ENCODE data around the gene BATF2. TPM values are rescaled to one million over a fixed set of nuclear protein-coding genes. Genes with fewer than 3 reads are reported as not detected.
A peak's percentile ranks its signal among the peaks of the same experiment; 100 is the strongest.

The BATF2 gene
- total RNA-seq, 1 donor from 2014 or later: not detected

- H3K27me3 Mint-ChIP-seq (ENCODE audit: unreplicated experiment): peaks cover 4% of the 10 kb centered on the region
- DNase-seq (ENCODE audit: low spot score): no peak
- H3K9me3 Mint-ChIP-seq (ENCODE audit: unreplicated experiment): no peaks in the 10 kb centered on the region
- no peak for TF ChIP-seq CTCF (IDR thresholded peaks at IDR 0.05; ENCODE audit: unreplicated experiment)
- H3K4me1 Mint-ChIP-seq (ENCODE audit: unreplicated experiment): peaks cover 4% of the 10 kb centered on the region
- no peak overlapping the region for H3K27ac Mint-ChIP-seq (ENCODE audit: unreplicated experiment)
- H3K36me3 Mint-ChIP-seq (ENCODE audit: low read depth, unreplicated experiment): no peaks in the 10 kb centered on the region
- H3K4me3 Mint-ChIP-seq (ENCODE audit: unreplicated experiment): no peak overlapping the region
Measured at GRCh38 chr11:64998690-64999431, 2.1 kb upstream of the BATF2 start.

GRCh38 chr11:64998141-64998540, 1.4 kb upstream of the BATF2 start:
- no peak overlapping the region for H3K27ac Mint-ChIP-seq (ENCODE audit: unreplicated experiment)
- peak overlapping the region; percentile 0 for H3K4me3 Mint-ChIP-seq (ENCODE audit: unreplicated experiment)
- peaks cover 4% of the 10 kb centered on the region for H3K27me3 Mint-ChIP-seq (ENCODE audit: unreplicated experiment)
- peaks cover 4% of the 10 kb centered on the region for H3K4me1 Mint-ChIP-seq (ENCODE audit: unreplicated experiment)
- TF ChIP-seq CTCF (IDR thresholded peaks at IDR 0.05; ENCODE audit: unreplicated experiment): no peak
- H3K36me3 Mint-ChIP-seq (ENCODE audit: low read depth, unreplicated experiment): no peaks in the 10 kb centered on the region
- H3K9me3 Mint-ChIP-seq (ENCODE audit: unreplicated experiment): no peaks in the 10 kb centered on the region
- no peak for DNase-seq (ENCODE audit: low spot score)

- no peak overlapping the region for H3K27ac Mint-ChIP-seq (ENCODE audit: unreplicated experiment)
- H3K4me1 Mint-ChIP-seq (ENCODE audit: unreplicated experiment): peaks cover 7% of the 10 kb centered on the region
Measured at GRCh38 chr11:64996327-64996709, 453 bp downstream of the BATF2 start.

GRCh38 chr11:64994318-64994717, 2.5 kb downstream of the BATF2 start:
- Mint-ChIP-seq H3K4me3 (ENCODE audit: unreplicated experiment) (no peak overlapping the region), H3K9me3 (ENCODE audit: unreplicated experiment) (no peaks in the 10 kb centered on the region), H3K27ac (ENCODE audit: unreplicated experiment) (no peak overlapping the region), H3K4me1 (ENCODE audit: unreplicated experiment) (peaks cover 20% of the 10 kb centered on the region), H3K36me3 (ENCODE audit: low read depth, unreplicated experiment) (no peaks in the 10 kb centered on the region), H3K27me3 (ENCODE audit: unreplicated experiment) (peaks cover 4% of the 10 kb centered on the region)
- no peak for TF ChIP-seq CTCF (IDR thresholded peaks at IDR 0.05; ENCODE audit: unreplicated experiment)
- DNase-seq (ENCODE audit: low spot score): no peak

More at GRCh38 chr11:64996327-64996709, 453 bp downstream of the BATF2 start:
- TF ChIP-seq CTCF (IDR thresholded peaks at IDR 0.05; ENCODE audit: unreplicated experiment): no peak
- Mint-ChIP-seq H3K9me3 (ENCODE audit: unreplicated experiment) (no peaks in the 10 kb centered on the region), H3K4me3 (ENCODE audit: unreplicated experiment) (no peak overlapping the region), H3K36me3 (ENCODE audit: low read depth, unreplicated experiment) (no peaks in the 10 kb centered on the region), H3K27me3 (ENCODE audit: unreplicated experiment) (peaks cover 4% of the 10 kb centered on the region)
- DNase-seq (ENCODE audit: low spot score): no peak

GRCh38 chr11:64990222-64990923, 6.4 kb downstream of the BATF2 start:
- H3K27me3 Mint-ChIP-seq (ENCODE audit: unreplicated experiment): peaks cover 1% of the 10 kb centered on the region
- H3K4me1 Mint-ChIP-seq (ENCODE audit: unreplicated experiment): peaks cover 22% of the 10 kb centered on the region
- H3K27ac Mint-ChIP-seq (ENCODE audit: unreplicated experiment): peak overlapping the region; percentile 59
- H3K4me3 Mint-ChIP-seq (ENCODE audit: unreplicated experiment): peak overlapping the region; percentile 39
- peak; percentile 61 for DNase-seq (ENCODE audit: low spot score)
- H3K9me3 Mint-ChIP-seq (ENCODE audit: unreplicated experiment): no peaks in the 10 kb centered on the region
- TF ChIP-seq CTCF (IDR thresholded peaks at IDR 0.05; ENCODE audit: unreplicated experiment): no peak
- no peaks in the 10 kb centered on the region for H3K36me3 Mint-ChIP-seq (ENCODE audit: low read depth, unreplicated experiment)
